SK-MEL-5 (cell line): ENCODE measurements around the gene PCOLCE2. TPM values are rescaled to one million over a fixed set of nuclear protein-coding genes. Genes with fewer than 3 reads are reported as not detected.

Experiments used
- DNase-seq: peaks from one replicate; pipeline ENCODE4 v3.0.0-alpha.2; 2016; ENCODE audit warnings: low read depth, low spot score
- in situ Hi-C: cut with HindIII; loops from 2 replicates; pipeline ENCODE4 v1.10.0; 2016; ENCODE audit warnings: low sequenced_read_pairs, high pct_unique_total_duplicates, low pct_unique_long_range_greater_than_20kb
- polyA plus RNA-seq, 2 experiments: library from polyadenylated mRNA; depleted of rRNA; stranded (reverse); fragments of >200 nt; gene quantifications; 2 replicates each; pipeline ENCODE4 v1.2.3, GENCODE V29; 2015
- total RNA-seq: library from RNA; depleted of rRNA; stranded (reverse); fragments of >200 nt; shearing (Covaris generic); gene quantifications from 2 replicates; pipeline ENCODE4 v1.2.3, GENCODE V29; 2014; rRNA removed

The PCOLCE2 gene, protein sequence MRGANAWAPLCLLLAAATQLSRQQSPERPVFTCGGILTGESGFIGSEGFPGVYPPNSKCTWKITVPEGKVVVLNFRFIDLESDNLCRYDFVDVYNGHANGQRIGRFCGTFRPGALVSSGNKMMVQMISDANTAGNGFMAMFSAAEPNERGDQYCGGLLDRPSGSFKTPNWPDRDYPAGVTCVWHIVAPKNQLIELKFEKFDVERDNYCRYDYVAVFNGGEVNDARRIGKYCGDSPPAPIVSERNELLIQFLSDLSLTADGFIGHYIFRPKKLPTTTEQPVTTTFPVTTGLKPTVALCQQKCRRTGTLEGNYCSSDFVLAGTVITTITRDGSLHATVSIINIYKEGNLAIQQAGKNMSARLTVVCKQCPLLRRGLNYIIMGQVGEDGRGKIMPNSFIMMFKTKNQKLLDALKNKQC
- total RNA-seq, result 57.2 and 60.6 TPM in 2 replicates
- 50.5 and 56.0 TPM in 2 replicates for polyA plus RNA-seq (2015; cell fraction: cytosol; rRNA removed)
- 31.8 and 34.7 TPM in 2 replicates for polyA plus RNA-seq (2015; cell fraction: nucleus; rRNA removed)

DNA sequence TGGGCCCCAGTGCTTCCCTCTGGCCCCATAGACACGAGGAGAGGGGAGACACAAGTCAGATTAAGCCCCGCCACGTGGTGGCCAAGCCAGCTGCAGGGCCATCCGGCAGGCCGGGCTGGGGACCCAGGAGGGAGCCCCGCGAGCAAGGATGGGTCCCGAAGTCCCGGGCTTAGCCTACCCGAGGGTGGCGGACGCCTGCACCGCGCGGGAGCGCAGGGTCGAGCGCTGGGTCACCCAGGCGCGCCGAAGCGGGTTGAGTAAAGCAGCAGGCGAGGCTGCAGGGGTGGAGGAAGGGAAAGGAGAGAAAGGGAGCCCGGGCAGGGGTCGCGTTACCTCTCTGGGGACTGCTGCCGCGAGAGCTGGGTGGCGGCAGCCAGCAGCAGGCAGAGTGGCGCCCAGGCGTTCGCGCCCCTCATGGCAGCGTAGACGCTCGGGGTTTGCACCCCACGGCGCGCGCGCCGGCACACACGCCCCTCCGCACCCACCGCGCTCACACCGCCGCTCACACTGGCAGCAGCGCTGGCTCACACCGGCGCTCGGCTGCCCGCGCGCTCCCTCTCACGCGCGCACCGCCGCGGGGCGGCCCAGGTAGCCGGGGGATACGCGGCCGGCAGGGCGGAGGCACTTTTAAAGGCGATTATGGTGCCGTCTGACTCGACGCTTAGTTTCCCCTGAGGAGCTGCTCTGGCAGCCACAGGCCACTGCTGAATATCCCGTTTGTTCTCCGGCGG, at the start of gene PCOLCE2:
TSS of gene PCOLCE2 (minus strand) at position 603 of the 731 bp plus-strand sequence. CDS start at position 416, 187 bp downstream.
- in situ Hi-C loops, result no loop called here
- peak; percentile 72 for DNase-seq

DNA sequence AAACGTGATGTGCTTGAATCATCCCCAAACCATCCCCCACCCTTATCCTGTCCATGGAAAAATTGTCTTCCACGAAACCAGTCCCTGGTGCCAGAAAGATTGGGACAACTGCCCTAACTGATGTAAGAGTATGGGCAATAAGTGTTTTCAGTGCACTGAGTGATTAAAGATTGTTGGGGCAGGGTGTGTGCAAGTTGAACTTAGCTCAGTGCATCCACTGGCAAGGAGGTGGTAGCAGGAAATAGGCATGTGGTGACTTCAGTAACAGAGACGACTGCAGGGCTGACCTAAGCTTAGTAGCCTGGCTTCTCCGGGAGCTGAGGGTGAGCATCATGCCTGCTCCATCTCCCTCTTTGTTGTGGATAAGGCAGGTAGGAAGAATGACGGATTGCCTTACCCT, 47.1 kb upstream of the PCOLCE2 start:
- in situ Hi-C loops, result no loop called here
- DNase-seq, result no peak

DNA sequence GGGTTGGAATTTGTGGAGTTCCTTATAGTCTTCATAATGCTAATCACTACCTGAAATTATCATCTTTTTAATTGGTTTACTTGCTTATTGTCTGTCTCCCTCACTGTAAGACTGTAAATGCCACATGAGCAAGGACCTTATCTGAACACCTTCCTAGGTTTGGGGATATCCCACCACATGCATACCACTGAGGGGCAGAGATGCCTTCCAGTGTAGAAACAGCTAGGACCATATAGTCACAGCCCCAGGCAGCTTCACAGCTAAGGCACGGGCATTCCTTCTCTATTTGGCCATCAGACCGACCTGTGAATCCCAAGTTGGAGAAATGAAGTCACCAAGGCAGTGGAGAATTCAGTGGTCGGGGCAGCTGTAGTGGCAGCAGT, 46.0 kb upstream of the PCOLCE2 start:
- no peak for DNase-seq
- in situ Hi-C loops, result no loop called here

DNA sequence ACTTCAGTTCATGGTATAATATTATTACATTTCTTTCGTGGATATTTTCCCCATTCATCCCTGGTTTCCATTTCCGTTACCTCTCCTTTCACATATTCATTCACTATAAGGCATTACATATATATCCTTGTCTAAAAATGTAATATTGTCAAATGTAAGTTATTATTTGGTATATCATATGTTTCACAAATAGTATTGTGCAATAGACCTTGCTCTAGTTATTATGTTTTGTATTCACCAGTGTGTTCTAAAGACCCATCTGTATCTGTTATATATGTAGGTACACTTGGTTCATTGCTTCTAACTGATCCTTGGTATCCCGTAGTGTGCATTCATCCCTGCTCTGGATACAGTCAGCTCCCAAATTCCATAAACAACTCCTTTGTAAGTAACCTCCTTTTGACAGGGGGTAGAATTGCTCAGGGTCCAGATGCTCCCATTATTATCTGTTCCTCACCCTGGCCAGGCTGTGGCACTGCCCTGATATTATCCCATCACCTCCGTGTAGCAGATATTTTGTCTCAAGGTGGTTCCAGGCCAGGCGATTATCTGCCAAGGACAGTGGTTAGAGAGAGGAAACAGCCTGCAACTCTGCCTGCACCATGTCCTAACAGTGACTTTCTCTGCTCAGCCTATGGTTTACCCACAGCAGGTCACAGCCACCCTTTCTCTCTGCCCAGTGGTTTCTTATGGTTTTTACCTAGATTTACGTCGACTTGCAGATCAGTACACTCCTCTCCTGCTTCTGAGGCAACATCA, 45.4 kb upstream of the PCOLCE2 start:
- in situ Hi-C loops, result no loop called here
- DNase-seq, result no peak

DNA sequence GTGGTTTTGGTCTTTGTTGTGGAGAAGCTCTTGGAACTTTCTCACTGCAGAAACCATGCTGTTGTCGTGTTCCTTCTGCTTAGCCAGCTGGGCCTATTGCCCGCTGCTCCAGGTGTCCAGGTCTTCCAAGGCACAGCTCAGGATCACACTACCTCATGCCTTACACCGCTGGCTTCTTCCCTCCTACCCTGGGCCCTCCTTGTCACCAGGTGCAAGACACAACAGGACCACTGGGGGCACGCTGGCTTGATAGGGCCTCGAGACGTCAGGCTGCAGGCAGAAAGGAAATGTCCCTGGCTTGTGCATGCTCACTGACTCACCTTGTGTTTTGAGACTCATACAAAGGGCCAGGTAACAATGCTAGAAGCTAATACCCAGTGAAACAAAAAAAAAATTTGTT, 42.3 kb upstream of the PCOLCE2 start:
- in situ Hi-C loops, result no loop called here
- DNase-seq, result peak; percentile 36

DNA sequence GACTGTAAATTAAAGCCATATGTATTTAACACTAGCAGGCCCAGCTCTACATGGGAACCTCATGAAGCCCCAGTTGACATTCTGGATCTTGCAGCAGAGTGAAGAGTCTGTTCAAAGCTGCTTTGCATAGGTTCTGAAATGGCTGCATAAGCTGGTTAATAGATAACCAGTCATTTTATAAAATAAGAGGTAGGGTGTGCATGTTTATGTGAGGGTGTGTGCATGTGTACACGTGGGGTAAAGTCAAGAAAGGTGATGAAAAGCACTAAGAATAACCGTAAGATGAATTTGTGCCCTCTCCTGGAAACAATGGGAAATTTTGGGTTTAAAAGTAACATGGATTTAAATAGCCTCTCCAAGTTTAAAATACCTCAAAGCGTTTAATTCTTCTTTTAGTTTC, 41.6 kb upstream of the PCOLCE2 start:
- in situ Hi-C loops, result no loop called here
- no peak for DNase-seq

DNA sequence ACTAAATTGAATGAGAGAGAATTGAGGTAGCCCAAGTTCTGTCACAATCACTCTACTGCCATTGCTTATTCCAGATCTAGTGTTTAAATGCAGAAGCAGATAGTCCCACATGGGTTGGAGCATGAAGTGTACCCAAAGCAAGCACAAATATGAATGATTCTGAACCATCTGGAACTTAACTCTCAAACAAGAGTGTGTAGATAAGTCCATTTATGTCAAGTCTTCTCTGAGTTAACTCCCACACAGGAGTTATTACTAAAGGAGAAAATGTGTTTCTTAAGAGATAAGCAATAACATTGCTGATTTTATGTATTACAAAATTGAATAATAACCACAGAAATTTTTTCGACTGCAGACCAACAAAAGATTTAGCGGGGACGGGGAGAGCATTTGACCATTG, 41.0 kb upstream of the PCOLCE2 start:
- in situ Hi-C loops, result no loop called here
- DNase-seq, result no peak

DNA sequence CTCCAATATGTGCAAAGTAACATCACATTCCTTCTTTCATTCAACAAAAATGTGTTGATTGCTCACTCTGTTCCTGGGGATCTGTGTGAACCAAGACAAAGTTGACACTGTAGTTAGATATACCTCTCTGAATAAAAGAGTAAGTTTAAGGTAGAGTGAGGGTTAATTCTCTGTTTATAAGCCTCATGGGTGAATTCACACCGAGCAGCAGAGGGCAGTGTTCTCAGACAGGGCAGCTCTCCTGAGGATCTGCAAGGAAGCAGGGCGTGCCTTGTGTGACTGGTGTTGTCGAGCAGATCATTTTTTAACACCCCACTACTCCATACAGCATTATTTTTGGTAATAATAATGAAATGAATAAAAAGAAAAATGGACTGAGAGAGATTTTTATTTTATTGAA, 40.2 kb upstream of the PCOLCE2 start:
- in situ Hi-C loops, result no loop called here
- peak; percentile 87 for DNase-seq

DNA sequence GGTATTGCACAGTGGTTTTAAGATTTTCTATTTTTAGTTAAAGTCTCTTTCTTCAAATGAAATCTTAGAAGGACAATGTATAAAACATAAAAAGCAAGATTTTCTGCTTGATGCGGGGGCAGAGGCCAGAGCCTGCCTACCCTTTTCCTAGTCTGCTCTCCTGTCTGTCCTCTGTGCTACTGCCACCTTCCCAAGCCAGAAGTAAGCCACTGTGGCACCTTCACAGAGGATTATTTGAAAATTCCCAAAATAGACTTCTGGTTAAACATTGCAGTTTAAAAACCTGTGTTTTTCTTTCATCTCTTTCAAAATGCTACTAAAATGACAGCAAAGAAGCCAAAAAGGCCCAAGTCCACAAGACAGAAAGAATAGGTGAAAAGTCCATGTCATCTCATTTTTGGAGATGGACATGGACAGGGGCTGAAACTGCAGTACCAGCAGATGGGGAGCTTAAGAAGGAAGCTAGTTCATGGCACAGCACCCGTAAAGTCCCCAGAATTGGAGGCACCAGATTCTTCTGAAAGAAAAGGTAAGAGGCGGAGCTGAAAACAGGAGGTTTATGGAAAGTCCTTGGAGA, 37.6 kb upstream of the PCOLCE2 start:
- in situ Hi-C loops, result no loop called here
- no peak for DNase-seq

DNA sequence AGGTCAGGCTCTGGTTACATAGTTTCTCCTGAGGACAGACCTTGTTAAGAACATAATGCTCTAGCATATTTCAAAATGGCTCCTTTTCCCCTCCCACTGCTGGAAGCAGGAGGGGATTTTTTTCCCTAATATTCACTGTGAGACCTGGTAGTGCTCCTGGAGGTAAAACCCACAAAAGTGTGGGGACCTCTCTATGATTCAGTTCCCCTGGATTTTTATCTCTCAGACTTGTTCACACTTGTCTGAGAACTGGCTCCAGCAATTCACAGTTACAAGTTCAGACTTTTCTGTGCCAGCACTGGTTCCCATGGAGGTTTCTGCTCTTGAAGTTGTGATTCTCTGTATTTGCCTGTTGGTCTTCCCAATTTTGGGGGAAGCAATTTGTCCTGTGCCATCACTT, 36.3 kb upstream of the PCOLCE2 start:
- in situ Hi-C loops, result no loop called here
- no peak for DNase-seq

DNA sequence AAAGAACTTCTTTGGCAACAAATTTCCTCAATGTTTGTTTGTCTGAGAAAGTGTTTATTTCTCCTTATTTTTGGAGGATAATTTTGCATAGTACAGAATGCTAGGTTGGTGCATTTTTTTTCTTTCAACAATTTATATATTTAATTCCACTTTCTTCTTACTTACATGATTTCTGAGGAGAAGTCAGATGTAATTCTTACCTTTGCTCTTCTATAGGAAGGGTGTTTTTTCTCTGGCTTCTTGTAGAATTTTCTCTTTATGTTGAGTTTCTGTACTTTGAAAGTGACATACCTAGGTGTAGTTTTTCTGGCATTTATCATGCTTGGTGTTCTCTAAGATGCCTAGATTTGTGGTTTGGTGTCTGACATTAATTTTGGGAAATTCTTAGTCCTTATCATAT, 34.8 kb upstream of the PCOLCE2 start:
- in situ Hi-C loops, result no loop called here
- no peak for DNase-seq

DNA sequence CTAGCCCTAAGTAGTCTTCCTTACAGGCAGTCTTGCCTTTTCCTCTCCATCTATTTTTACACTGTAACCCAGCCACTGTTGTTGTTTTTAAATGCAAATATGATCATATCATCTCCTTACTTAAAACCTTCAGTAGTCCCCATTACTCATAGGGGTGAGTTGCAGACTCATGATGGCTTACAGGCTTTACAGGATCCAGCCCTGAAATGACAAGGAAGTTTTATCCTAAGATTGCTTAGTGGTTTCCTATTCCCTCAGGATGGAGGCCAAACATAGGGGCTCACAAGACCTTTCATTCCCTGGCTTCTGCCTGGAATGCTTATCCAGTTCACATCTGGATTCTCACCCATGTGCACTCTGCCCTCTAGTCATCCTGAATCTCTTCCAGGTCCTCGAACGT, 27.7 kb upstream of the PCOLCE2 start:
- no peak for DNase-seq
- in situ Hi-C loops, result no loop called here

DNA sequence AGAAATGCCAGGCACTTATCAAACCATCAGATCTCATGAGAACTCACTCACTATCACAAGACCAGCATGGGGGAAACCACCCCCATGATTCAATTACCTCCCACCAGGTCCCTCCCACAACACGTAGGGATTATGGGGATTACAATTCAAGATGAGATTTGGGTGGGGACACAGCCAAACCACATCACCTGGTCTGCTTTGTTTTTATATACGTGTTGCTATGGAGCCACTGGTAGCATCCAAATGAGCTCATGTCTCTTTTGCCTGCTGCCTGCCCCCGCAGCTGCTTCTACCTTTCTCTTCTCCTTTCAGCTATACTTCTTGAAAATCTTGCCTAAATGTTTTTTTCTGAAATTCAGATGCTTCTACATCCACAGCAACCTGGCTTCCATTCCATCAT, 26.8 kb upstream of the PCOLCE2 start:
- DNase-seq, result no peak
- in situ Hi-C loops, result no loop called here

DNA sequence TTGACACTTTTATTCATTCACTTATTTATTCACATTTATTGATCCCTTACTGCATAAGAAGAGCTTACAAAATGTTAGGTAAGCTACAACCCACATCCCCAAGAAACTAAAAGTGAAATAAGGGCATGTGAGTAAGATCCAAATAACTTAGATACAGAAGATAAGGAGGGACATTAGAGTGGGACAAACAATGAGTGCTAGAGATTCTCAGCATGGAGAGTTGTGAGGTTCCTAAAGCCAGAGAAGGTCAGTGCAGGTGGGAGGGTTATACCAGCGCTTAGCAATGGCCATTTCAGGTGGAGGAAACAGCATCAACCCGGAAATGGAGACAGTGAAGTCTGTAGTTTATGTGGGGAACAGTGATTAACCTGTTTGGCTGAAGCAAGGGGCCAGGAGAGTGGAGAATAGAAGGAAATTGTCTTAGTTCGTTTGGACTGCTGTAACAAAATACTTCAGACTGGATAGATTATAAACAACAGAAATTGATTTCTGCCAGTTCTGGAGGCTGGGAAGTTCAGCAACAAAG, 25.5 kb upstream of the PCOLCE2 start:
- in situ Hi-C loops, result no loop called here

DNA sequence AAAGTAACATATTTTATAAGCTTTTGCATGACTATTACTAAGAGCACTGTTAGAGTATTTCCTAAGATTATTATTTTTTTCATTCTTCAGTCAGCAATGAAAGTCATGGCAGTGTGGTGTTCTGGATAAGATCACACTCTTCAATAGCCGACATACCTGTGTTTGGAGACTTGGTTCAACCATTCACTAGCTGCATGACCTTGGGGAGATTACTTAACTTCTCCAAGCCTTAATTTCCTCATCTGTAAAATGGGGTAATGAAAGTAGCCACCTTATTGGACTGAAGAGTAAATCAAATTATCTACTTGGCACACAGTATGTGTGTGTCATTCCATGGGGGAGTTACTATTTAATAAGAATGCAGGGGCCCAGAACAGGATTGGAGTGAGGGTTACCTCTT, 24.5 kb upstream of the PCOLCE2 start:
- in situ Hi-C loops, result no loop called here
- no peak for DNase-seq

More for the DNA sequence above, 25.5 kb upstream of the PCOLCE2 start:
- DNase-seq, result no peak

DNA sequence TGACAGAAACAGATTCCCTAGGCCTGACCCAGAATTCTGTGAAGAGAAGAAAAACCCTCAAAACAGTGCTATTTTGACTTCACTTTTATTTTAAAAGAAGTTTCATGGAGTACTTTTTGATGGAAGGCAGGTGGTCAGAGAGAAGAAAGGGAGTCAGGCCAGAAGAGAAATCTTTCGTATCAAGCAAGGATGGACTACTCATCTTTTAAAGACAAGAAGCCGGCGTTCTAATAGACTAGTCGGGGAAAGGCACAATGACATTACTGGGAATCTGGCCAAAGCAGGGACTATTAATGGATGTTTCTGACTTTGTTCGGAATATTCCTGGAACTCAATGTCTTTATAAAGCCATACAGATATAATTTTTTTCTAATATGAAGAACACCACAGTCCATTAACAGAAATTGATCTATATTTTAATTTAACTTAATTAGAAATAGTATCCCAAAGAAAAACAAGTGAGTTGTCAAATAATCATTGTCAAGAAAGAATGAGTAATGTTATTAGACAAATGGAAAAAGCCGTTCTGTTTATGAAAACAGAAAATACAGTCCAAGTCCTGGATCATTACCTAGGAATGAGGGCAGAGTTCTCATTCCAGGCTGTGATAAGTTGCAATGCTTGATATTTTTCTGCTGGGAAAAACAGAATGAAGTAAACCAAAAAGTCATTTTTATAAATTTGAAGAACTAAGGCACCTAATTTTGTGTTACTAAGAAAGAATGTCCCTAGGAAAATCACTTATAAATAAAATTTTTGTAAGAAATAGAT, 23.7 kb upstream of the PCOLCE2 start:
- in situ Hi-C loops, result no loop called here
- DNase-seq, result no peak

DNA sequence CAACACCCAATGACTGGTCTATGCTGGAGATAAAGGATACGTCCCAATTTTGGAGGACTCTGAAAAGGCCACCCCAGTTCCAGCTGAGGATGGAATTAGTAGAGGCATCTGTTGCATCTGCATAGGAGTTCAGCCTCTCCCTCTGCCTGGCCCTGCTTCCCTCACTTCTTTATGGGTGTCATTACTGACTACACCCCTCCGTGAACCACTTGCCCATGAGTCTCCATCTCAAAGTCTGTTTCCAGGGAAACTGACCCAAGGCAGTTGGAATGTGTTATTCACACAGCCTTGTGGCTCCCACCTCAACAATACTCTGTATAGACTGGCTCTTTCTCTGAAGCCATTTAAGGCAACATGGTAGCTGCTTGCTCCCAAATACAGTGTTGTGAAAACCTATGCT, 21.4 kb upstream of the PCOLCE2 start:
- no peak for DNase-seq
- in situ Hi-C loops, result no loop called here
